ENCODE data around the gene XCR1.

DNA sequence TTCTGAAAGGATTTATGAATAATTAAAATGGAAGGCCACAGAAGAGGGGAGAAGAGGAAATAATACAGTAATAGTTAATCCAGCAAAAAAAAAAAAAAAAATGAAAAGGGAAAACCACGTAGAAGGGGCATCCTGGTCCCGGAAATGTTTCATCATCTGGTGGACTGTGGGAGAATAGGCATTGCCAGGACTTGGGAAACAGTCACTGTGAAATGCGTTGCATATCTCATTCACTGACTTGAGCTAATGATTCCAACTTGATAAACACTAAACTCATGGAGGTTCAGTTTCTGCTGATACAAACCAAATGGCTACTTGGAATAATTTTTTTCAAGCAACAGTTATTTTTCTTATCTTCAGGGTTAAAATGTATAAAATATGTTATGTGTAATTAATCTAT lies 3.2 kb downstream of the XCR1 start:
- TF ChIP-seq, protein P1, sequence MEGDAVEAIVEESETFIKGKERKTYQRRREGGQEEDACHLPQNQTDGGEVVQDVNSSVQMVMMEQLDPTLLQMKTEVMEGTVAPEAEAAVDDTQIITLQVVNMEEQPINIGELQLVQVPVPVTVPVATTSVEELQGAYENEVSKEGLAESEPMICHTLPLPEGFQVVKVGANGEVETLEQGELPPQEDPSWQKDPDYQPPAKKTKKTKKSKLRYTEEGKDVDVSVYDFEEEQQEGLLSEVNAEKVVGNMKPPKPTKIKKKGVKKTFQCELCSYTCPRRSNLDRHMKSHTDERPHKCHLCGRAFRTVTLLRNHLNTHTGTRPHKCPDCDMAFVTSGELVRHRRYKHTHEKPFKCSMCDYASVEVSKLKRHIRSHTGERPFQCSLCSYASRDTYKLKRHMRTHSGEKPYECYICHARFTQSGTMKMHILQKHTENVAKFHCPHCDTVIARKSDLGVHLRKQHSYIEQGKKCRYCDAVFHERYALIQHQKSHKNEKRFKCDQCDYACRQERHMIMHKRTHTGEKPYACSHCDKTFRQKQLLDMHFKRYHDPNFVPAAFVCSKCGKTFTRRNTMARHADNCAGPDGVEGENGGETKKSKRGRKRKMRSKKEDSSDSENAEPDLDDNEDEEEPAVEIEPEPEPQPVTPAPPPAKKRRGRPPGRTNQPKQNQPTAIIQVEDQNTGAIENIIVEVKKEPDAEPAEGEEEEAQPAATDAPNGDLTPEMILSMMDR (conservative IDR thresholded peaks at IDR 0.05; ENCODE audit: low read depth, low read length), result no peak
- no peak for TF ChIP-seq EZH2 (IDR thresholded peaks at IDR 0.05; ENCODE audit: borderline replicate concordance, low read depth, low read length, poor library complexity, severe bottlenecking)

Measured in A673 (cell line).